Measurements from ENCODE around the gene JAML. TPM values are rescaled to one million over a fixed set of nuclear protein-coding genes. Genes with fewer than 3 reads are reported as not detected.

JAML gene
- total and polyA plus RNA-seq, 2 experiments from 2014 or later = 0.56 to 1.0 TPM

GRCh38 chr11:118260353-118260752, 35.5 kb upstream of the JAML start:
- ATAC-seq (no peak), DNase-seq (ENCODE audit: low spot score) (no peak)
- H3K4me3 ChIP-seq = no peak overlapping the region
- Mint-ChIP-seq H3K27ac (no peak overlapping the region), H3K9me3 (no peaks in the 10 kb centered on the region), H3K4me1 (peaks cover 26% of the 10 kb centered on the region), H3K27me3 (ENCODE audit: insufficient read depth, low read depth, poor library complexity) (peaks cover 22% of the 10 kb centered on the region), H3K36me3 (ENCODE audit: low read depth) (peaks cover 9% of the 10 kb centered on the region), H3K4me3 (no peak overlapping the region)
- no peaks in the 10 kb centered on the region for H4K20me1 ChIP-seq (replicated peaks; ENCODE audit: insufficient read depth)
- no peaks in the 10 kb centered on the region for H3K36me3 ChIP-seq (ENCODE audit: insufficient read depth)
- no peak overlapping the region for H3K27ac ChIP-seq (ENCODE audit: low read depth)
- H3K79me2 ChIP-seq (replicated peaks; ENCODE audit: insufficient read depth) = no peaks in the 10 kb centered on the region
- H3K4me1 ChIP-seq (ENCODE audit: insufficient read depth) = peaks cover 15% of the 10 kb centered on the region
- peaks cover 27% of the 10 kb centered on the region for H3K27me3 ChIP-seq (ENCODE audit: insufficient read depth)
- H3F3A ChIP-seq (replicated peaks; ENCODE audit: low read depth) = no peaks in the 10 kb centered on the region
- no peaks in the 10 kb centered on the region for H3K9me2 ChIP-seq (ENCODE audit: insufficient read depth)
- TF ChIP-seq ETS1 (IDR thresholded peaks at IDR 0.05) = no peak
- no peak for TF ChIP-seq STAT1 (IDR thresholded peaks at IDR 0.05; ENCODE audit: unreplicated experiment)
- TF ChIP-seq REST (IDR thresholded peaks at IDR 0.05; ENCODE audit: unreplicated experiment) = no peak
- no peak for TF ChIP-seq POLR2AphosphoS5 (IDR thresholded peaks at IDR 0.05; ENCODE audit: low read depth)
- TF ChIP-seq CREB1 (CRISPR knock-in tag; IDR thresholded peaks at IDR 0.05; ENCODE audit: low read depth) = no peak
- TF ChIP-seq NANOG (IDR thresholded peaks at IDR 0.05; ENCODE audit: borderline replicate concordance) = no peak
- TF ChIP-seq ZNF331 (CRISPR knock-in tag; IDR thresholded peaks at IDR 0.05; ENCODE audit: low read depth) = no peak
- TF ChIP-seq CTCF (conservative IDR thresholded peaks at IDR 0.05; ENCODE audit: low read depth in 2 of 2) = no peak
- no peak for TF ChIP-seq ZNF114 (CRISPR knock-in tag; IDR thresholded peaks at IDR 0.05)
- no peak for TF ChIP-seq ZNF462 (CRISPR knock-in tag; IDR thresholded peaks at IDR 0.05)
- no peak for TF ChIP-seq EZH2 (IDR thresholded peaks at IDR 0.05; ENCODE audit: low read depth, unreplicated experiment)
- no peak for TF ChIP-seq EZH2phosphoT487 (IDR thresholded peaks at IDR 0.05; ENCODE audit: unreplicated experiment)
- no peak for TF ChIP-seq JUNB (IDR thresholded peaks at IDR 0.05; ENCODE audit: unreplicated experiment)
- no peak overlapping the region for H2AFZ ChIP-seq
- no peak overlapping the region for H3K4me2 ChIP-seq
